ENCODE measurements around the gene IRGQ.

DNA sequence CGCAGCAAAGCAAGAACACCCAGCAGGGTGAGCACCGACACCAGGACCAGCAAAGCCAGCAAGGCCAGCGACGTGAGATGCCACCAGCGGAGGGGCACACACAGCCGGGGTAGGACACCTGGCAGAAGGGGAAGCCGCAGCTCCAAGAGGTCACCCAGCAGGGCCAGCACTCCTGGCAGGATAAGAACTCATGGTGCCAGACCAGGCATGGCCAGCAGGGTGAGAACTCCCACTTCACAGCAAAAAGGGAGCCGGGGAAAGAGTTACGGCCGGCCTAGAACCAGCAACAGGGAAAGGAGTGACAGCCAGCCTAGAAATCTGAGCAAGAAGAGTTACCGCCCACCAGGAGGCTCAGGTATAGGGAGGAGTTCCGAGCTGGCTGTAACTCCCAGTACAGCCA lies 16.4 kb upstream of the IRGQ start:
- TF ChIP-seq FOS (IDR thresholded peaks at IDR 0.05; ENCODE audit: borderline replicate concordance, insufficient read depth, low read length) (no peak), EZH2 (IDR thresholded peaks at IDR 0.05; ENCODE audit: borderline replicate concordance, low read depth, low read length, severe bottlenecking) (no peak)
- TF ChIP-seq, protein P1, sequence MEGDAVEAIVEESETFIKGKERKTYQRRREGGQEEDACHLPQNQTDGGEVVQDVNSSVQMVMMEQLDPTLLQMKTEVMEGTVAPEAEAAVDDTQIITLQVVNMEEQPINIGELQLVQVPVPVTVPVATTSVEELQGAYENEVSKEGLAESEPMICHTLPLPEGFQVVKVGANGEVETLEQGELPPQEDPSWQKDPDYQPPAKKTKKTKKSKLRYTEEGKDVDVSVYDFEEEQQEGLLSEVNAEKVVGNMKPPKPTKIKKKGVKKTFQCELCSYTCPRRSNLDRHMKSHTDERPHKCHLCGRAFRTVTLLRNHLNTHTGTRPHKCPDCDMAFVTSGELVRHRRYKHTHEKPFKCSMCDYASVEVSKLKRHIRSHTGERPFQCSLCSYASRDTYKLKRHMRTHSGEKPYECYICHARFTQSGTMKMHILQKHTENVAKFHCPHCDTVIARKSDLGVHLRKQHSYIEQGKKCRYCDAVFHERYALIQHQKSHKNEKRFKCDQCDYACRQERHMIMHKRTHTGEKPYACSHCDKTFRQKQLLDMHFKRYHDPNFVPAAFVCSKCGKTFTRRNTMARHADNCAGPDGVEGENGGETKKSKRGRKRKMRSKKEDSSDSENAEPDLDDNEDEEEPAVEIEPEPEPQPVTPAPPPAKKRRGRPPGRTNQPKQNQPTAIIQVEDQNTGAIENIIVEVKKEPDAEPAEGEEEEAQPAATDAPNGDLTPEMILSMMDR (IDR thresholded peaks at IDR 0.05; ENCODE audit: extremely low read depth in 1 of 2, insufficient read depth in 1 of 2, low read depth in 1 of 2, low read length in 2 of 2) = no peak
